PC-3 (cell line): Measurements from ENCODE around the gene SSUH2. TPM values are rescaled to one million over a fixed set of nuclear protein-coding genes. Genes with fewer than 3 reads are reported as not detected.

Experiments used
- ATAC-seq: fragments of 200-7000 bp; cut with Tn5 transposase; 2 replicates; pipeline ENCODE4 v1.9.1; 2020; ENCODE audit warnings: mild to moderate bottlenecking, moderate library complexity
- BruUV-seq: library from RNA; stranded (reverse); fragments of 400-500 nt; replicated peaks from 2 replicates; lab custom pipeline; 2021; lab: Mats Ljungman, UMichigan
- CTCF ChIA-PET: fragments of 300-600 bp; sonication (Branson Sonifier 250); formaldehyde crosslinking; loops from one replicate; lab custom pipeline; 2022; ENCODE audit warnings: antibody characterized with exemption; lab: Charles Lee
- POLR2A ChIA-PET: fragments of 300-600 bp; sonication (Branson Sonifier 250); formaldehyde crosslinking; loops from one replicate; lab custom pipeline; 2022; ENCODE audit warnings: antibody characterized with exemption; ENCODE audit not compliant: unreplicated experiment; lab: Charles Lee
- DNase-seq: peaks from one replicate; pipeline ENCODE4 v3.0.0-alpha.2; 2015
- H2AFZ ChIP-seq: fragments of 300-600 bp; sonication (generic); 2 replicates; pipeline ENCODE4 v1.6.0; 2016; ENCODE audit warnings: antibody characterized with exemption, low read length
- H3F3A ChIP-seq: fragments of 300-600 bp; sonication (generic); one replicate; pipeline ENCODE4 v1.6.0; 2017; ENCODE audit warnings: antibody characterized with exemption, low read length, control low read depth, mild to moderate bottlenecking; ENCODE audit not compliant: unreplicated experiment
- H3K27ac ChIP-seq: fragments of 300-600 bp; sonication (generic); 2 replicates; pipeline ENCODE4 v1.5.1; 2016; ENCODE audit warnings: mild to moderate bottlenecking, low read length
- H3K27me3 ChIP-seq: fragments of 300-600 bp; sonication (generic); 2 replicates; pipeline ENCODE4 v1.6.1; 2016; ENCODE audit warnings: low read length, mixed read lengths
- H3K36me3 ChIP-seq: fragments of 300-600 bp; sonication (generic); 2 replicates; pipeline ENCODE4 v1.6.1; 2016; ENCODE audit warnings: low read depth, mixed run types, low read length, mixed read lengths
- H3K4me1 ChIP-seq: fragments of 300-600 bp; sonication (generic); 2 replicates; pipeline ENCODE4 v1.5.1; 2016; ENCODE audit warnings: low read length; ENCODE audit not compliant: insufficient read depth
- H3K4me2 ChIP-seq: fragments of 300-600 bp; sonication (generic); 2 replicates; pipeline ENCODE4 v1.6.0; 2016; ENCODE audit warnings: low read length
- H3K4me3 ChIP-seq: fragments of 300-600 bp; sonication (generic); 2 replicates; pipeline ENCODE4 v1.5.1; 2016; ENCODE audit warnings: mild to moderate bottlenecking, low read length, mixed read lengths
- H3K79me2 ChIP-seq: fragments of 300-600 bp; sonication (generic); 2 replicates; pipeline ENCODE4 v1.6.1; 2017; ENCODE audit warnings: low read length, mixed read lengths
- H3K9ac ChIP-seq: fragments of 300-600 bp; sonication (generic); 2 replicates; pipeline ENCODE4 v1.6.0; 2016; ENCODE audit warnings: mild to moderate bottlenecking, low read length
- H3K9me2 ChIP-seq: fragments of 300-600 bp; sonication (generic); replicated peaks from 2 replicates; pipeline ENCODE4 v1.6.1; 2016; ENCODE audit warnings: mixed run types, low read length, mixed read lengths
- H3K9me3 ChIP-seq: fragments of 300-600 bp; sonication (generic); 2 replicates; pipeline ENCODE4 v1.6.1; 2016; ENCODE audit warnings: low read length, mixed read lengths
- H4K20me1 ChIP-seq: fragments of 300-600 bp; sonication (generic); 2 replicates; pipeline ENCODE4 v1.6.1; 2016; ENCODE audit warnings: low read length, mixed read lengths
- EZH2 ChIP-seq: fragments of 300-600 bp; sonication (generic); IDR thresholded peaks from one replicate; pipeline ENCODE4 v1.6.1; 2017; ENCODE audit warnings: antibody characterized with exemption, mild to moderate bottlenecking, low read length; ENCODE audit not compliant: unreplicated experiment
- EZH2phosphoT487 ChIP-seq: fragments of 300-600 bp; sonication (generic); IDR thresholded peaks from 2 replicates; pipeline ENCODE4 v1.6.1; 2018; ENCODE audit warnings: mild to moderate bottlenecking, antibody characterized with exemption, low read length, borderline replicate concordance
- intact Hi-C: fragments of 100-400 bp; cut with micrococcal nuclease; formaldehyde crosslinking; loops from 2 replicates; pipeline ENCODE4 v1.9.0; 2023
- total RNA-seq: library from RNA; depleted of rRNA; stranded (reverse); fragments of >200 nt; gene quantifications from 2 replicates; pipeline ENCODE4 v1.2.3, GENCODE V29; 2014
- TF ChIP-seq, protein P1 (sequence below): fragments of 300-600 bp; sonication (generic); conservative IDR thresholded peaks from 2 replicates; pipeline ENCODE4 v1.5.1; 2017; ENCODE audit warnings: antibody characterized with exemption, low read depth, mild to moderate bottlenecking, low read length

The SSUH2 gene
- total RNA-seq, 1 experiment from 2014 or later: 0.44 TPM

DNA sequence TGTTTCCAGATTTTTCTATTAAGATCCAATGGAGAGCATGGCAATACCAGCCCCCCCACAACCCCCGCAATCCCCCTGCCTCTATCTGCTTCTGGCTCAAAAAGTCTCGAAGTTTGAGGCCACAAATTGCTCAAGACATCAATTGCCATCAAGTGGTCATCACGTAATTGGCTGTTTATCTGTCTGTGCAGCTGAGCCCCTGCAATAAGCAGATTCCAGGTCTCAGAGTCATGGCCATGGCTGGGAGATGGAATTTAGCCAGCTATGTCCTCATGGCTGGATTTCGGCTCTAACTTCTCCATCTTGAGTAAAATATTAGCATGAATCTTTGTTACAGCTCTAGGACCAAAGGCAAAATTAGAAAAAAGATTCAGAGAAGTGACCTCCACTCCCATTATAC, 22.7 kb downstream of the SSUH2 start:
- H3K9me3 ChIP-seq: no peaks in the 10 kb centered on the region
- no peaks in the 10 kb centered on the region for H4K20me1 ChIP-seq
- no TSS peak for BruUV-seq
- no peaks in the 10 kb centered on the region for H3F3A ChIP-seq
- peaks cover 30% of the 10 kb centered on the region for H3K4me1 ChIP-seq
- H3K9ac ChIP-seq: no peak overlapping the region
- POLR2A ChIA-PET: no interaction called here
- ATAC-seq (no peak), DNase-seq (peak; percentile 14)
- H3K27ac ChIP-seq: no peak overlapping the region
- no peak overlapping the region for H3K4me2 ChIP-seq
- H2AFZ ChIP-seq: no peak overlapping the region
- intact Hi-C loops: loop anchor here (5.0 to 10.0 kb wide), 2 partner anchors 140 to 297 kb away; no protein-coding TSS in a partner anchor
- no peaks in the 10 kb centered on the region for H3K27me3 ChIP-seq
- CTCF ChIA-PET: interaction anchor here (0.9 to 1.4 kb wide), 3 partner anchors 138 to 180 kb away, joined by 3 to 5 read pairs (median 4); no protein-coding TSS in a partner anchor
- no peak overlapping the region for H3K4me3 ChIP-seq
- H3K9me2 ChIP-seq: no peaks in the 10 kb centered on the region
- TF ChIP-seq, protein P1, sequence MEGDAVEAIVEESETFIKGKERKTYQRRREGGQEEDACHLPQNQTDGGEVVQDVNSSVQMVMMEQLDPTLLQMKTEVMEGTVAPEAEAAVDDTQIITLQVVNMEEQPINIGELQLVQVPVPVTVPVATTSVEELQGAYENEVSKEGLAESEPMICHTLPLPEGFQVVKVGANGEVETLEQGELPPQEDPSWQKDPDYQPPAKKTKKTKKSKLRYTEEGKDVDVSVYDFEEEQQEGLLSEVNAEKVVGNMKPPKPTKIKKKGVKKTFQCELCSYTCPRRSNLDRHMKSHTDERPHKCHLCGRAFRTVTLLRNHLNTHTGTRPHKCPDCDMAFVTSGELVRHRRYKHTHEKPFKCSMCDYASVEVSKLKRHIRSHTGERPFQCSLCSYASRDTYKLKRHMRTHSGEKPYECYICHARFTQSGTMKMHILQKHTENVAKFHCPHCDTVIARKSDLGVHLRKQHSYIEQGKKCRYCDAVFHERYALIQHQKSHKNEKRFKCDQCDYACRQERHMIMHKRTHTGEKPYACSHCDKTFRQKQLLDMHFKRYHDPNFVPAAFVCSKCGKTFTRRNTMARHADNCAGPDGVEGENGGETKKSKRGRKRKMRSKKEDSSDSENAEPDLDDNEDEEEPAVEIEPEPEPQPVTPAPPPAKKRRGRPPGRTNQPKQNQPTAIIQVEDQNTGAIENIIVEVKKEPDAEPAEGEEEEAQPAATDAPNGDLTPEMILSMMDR: no peak
- no peak for TF ChIP-seq EZH2phosphoT487
- no peak for TF ChIP-seq EZH2
- no peaks in the 10 kb centered on the region for H3K36me3 ChIP-seq
- H3K79me2 ChIP-seq: no peaks in the 10 kb centered on the region

DNA sequence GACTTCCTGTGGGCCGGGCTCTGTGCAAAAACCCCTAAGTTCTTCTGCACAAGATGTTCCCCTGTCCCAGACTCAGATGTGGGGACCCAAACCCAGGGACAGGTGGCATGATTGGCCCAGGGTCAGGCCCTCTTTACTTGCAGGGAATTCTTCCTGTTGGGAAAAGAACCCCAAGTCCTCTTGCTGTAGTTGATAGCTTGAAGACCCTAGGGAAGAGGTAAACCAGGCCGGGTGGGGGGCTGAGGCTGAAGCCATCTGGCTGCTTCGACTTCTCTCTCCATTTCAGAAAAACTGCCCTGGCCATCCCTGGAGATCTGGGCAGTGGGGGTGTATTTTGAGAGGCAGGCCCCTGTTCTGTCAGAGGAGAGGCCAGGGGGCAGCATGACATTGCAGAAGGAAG, 23.5 kb downstream of the SSUH2 start:
- Histone ChIP-seq H3K4me1 (peaks cover 29% of the 10 kb centered on the region), H3K79me2 (no peaks in the 10 kb centered on the region), H3K4me3 (no peak overlapping the region), H3K4me2 (no peak overlapping the region), H4K20me1 (no peaks in the 10 kb centered on the region), H3K27ac (no peak overlapping the region), H3K9me3 (no peaks in the 10 kb centered on the region), H3K36me3 (no peaks in the 10 kb centered on the region), H3K9ac (no peak overlapping the region), H3K9me2 (no peaks in the 10 kb centered on the region), H2AFZ (no peak overlapping the region), H3K27me3 (no peaks in the 10 kb centered on the region), H3F3A (no peaks in the 10 kb centered on the region)
- no peak for TF ChIP-seq EZH2
- TF ChIP-seq, protein P1: no peak
- ChIA-PET CTCF (interaction anchor here (1.4 kb wide), 1 partner anchor 177 kb away, joined by 5 read pairs; no protein-coding TSS in a partner anchor), POLR2A (no interaction called here)
- no TSS peak for BruUV-seq
- ATAC-seq (no peak), DNase-seq (no peak)
- intact Hi-C loops: loop anchor here (5.0 to 10.0 kb wide), 2 partner anchors 139 to 296 kb away; no protein-coding TSS in a partner anchor

DNA sequence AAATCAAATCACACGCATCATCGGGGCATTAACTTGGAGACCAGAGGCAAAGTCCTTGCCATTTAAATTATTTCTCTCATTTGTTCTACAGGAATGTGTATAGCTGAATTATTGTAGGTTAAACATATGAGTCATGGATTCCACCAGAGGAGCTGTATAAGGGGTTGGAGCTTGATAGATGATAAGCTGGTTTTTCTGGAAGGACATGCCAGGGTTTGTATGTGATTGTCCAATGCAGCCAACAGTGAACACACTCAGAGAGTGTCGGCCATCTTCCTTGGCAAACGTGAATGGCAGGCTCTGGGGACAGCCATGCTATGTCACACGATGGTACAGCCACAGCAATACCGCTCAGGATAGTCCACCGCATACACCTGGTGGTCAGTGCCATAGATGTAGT, 25.1 kb downstream of the SSUH2 start:
- Histone ChIP-seq H4K20me1 (no peaks in the 10 kb centered on the region), H3K4me3 (no peak overlapping the region), H2AFZ (peak overlapping the region; percentile 74), H3K27ac (peak overlapping the region; percentile 78), H3K4me2 (peak overlapping the region; percentile 56), H3K4me1 (peaks cover 21% of the 10 kb centered on the region), H3F3A (no peaks in the 10 kb centered on the region), H3K36me3 (no peaks in the 10 kb centered on the region), H3K9me3 (no peaks in the 10 kb centered on the region), H3K9ac (peak overlapping the region; percentile 30; the same call in 1 of the 2 replicates), H3K9me2 (no peaks in the 10 kb centered on the region), H3K79me2 (no peaks in the 10 kb centered on the region), H3K27me3 (no peaks in the 10 kb centered on the region)
- intact Hi-C loops: no loop called here
- DNase-seq (peak; percentile 94), ATAC-seq (peak; percentile 64)
- ChIA-PET CTCF (no interaction called here), POLR2A (interaction anchor here (0.6 kb wide), 1 partner anchor 129 kb away, joined by 3 read pairs; no protein-coding TSS in a partner anchor)
- TF ChIP-seq, protein P1: no peak
- no peak for TF ChIP-seq EZH2phosphoT487
- TF ChIP-seq EZH2: no peak
- BruUV-seq: no TSS peak
